Measurements from ENCODE around the gene GPC5.

Gene GPC5

DNA sequence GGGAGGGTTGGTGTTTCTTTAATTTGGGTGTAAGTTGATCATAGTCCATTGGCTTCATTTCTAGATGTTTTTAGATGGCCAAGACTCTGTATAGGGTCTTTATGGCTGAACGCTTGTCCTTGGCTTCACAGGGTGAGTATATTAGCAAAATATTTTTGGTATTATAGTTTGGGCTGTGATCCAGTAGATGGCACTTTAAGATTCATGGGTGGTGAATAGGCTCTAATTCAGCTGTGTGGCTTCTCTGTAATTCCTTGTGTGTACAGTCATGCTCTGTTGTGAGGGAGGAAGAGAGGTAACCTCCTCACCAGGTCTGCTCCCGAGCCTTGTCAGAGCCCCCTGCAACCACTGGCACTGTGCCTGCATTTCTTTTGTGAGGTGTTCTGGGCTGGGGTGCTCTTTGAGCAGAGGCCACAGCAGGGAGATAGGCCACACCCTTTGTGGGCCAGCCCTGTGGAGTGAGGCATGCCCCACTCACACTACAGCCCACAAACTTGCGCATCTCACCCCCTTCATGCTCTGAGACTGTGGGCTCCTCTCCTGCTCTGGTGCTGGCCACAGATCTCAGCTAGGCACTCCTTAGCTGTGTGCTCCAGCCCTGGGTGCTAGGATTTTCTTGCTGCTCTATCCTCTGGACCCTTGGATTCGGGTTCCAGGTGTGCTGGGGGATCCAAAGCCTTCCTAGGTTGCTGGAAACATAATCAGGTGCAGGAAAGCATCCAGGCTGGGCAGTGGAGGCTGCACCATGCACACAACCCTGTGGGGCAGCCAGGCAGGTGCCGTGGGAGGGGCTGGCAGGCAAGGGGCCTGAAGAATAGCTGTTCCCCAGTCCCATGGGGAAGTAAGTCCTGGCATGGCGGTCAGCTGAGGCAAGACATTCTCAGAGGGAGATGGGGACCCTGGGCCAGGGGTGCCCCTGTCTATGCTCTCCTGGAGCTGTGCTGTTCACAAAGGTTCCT lies 193.9 kb downstream of the GPC5 start:
- DNase-seq (ENCODE audit: low read depth) = no peak

DNA sequence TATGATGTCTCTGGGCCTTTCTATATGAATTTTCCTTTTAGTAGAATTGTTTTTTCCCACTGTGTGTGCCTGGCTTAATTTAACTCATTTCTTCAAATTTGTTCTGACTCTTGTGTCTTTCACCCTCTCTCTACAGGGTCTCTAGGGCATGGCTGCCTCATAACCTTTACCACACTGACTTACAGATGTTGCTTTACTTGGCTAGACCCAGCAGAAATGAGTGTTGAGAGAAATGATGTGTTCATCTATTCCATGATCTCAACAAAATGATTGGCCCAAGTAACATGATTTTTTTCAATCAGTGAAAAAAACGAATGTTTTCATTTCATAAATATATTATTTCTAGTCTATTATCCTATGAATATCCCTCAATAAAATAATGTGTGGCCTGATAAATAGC lies 195.0 kb downstream of the GPC5 start:
- DNase-seq (ENCODE audit: low read depth) = no peak

DNA sequence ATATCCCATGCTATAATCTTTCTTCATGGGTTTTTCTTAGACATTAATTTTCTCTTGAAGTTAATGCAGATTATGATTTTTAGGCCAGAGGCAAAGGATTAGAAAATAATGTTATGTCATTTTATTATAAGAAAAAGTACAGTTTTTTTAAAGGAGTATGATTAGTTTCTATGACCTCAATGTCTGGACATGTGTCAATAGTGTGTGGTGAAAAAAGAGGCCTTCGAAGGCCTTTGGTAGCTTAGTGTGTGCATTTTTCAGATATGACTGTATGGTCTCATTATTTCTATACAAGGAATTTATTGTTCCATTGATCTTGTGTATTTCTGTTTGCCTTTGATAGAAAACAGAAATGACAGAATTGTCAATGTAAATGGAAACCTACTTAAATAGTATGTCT lies 195.6 kb downstream of the GPC5 start:
- DNase-seq (ENCODE audit: low read depth) = no peak

DNA sequence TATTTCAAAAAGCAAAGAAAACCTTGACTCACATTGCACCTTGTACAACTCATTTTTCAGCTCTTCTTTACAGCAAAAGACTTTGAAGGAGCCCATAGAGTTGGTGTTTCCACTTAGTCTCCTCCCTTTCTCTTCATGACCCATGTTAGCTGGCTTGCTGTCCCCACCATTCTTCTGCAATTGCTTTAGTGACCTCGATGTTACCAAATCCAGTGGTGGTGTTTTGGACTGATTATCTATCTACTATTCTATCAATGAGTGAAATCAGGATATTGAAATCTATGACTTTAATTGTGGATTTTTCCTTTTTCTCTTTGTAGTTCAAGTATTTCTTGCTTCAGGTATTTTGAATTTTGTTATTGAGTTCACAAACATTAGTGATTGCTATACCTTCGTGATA lies 197.3 kb downstream of the GPC5 start:
- no peak for DNase-seq (ENCODE audit: low read depth)

DNA sequence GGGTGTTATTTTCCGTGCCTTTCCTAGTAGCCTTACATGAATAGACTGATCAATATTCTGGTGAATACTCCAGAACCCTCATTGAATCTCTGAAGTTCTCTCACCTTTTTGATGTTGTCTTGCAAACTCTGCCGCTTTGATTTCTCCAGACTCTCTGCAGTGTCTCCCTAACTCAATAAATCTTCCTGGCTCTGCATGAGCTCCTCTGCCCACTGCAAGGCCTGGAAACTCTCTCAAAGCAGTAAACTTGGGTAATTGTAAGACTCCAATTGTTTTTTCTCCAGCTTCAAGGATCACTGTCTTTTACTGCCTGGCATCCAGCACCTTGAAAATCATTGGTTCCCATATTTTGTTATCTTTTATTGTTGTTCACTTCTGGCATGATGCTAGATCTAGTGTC lies 198.4 kb downstream of the GPC5 start:
- DNase-seq (ENCODE audit: low read depth) = no peak

DNA sequence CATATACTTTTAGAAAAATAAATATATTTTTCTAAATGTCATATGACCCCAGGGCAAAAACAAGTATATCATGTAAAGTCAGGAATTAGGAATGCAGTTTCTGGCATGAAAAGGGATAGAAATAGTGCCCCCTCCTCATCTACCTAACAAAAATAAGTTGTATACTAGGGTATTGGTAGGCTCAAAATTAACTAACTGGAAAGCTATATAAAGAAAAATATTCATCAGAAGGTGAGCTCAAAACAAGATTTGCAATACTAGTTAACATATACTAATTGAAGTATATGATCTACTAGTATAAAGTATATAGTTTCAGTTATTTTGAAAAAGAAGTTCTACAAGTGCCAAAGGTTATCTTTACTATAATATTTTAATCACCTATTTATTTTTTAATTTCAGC lies 200.2 kb downstream of the GPC5 start:
- no peak for DNase-seq (ENCODE audit: low read depth)

DNA sequence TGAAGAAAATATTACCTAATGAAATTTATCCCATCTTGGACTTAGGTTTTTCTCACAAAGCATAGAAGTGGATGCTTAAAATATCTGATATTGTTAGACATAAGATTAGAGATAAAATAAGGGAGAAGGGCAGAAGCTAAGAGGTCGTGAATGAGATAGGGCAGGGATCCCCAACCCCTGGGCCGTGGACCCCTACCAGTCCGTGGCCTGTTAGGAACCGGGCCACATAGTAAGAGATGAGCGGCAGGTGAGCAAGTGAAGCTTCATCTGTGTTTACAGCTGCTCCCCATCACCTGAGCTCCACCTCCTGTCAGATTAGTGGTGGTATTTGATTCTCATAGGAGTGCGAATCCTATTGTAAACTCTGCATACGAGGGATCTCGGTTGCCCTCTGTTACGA lies 202.9 kb downstream of the GPC5 start:
- DNase-seq (ENCODE audit: low read depth) = no peak

DNA sequence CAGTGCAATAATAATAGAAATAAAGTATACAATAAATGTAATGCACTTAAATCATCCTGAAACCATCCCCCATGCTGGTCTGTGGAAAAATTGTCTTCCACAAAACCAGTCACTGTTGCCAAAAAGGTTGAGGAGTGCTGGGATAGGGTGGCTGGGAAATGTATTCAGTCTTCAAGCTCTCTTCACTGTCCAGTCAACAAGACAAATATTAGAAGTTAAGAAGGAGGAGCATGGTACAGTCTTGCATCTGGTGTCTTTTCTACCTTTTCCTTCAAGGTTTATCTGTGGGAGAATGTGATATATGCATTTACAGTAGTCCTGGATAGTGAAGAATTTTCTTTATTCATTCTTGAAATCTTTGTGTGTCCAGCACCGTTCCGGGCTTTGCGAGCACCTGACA lies 203.4 kb downstream of the GPC5 start:
- DNase-seq (ENCODE audit: low read depth) = no peak

DNA sequence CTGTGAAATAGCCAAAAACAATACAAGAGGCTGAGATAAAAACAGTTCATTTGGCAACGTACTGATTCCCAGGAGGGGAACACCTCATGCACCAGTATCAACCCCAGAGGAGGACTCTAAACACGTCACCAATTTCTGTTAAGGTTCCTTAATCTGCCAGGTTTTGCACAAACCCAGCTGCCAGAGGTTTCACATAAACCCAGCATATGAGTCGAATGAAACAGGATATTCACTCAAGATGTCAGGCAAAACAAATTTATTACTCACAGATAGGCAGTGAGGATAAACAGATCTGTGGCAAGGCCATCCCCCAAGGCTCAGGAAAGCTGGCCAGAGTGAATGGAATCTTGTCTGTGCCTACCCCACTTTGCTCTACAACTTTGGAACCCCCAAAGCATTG lies 210.9 kb downstream of the GPC5 start:
- no peak for DNase-seq (ENCODE audit: low read depth)

DNA sequence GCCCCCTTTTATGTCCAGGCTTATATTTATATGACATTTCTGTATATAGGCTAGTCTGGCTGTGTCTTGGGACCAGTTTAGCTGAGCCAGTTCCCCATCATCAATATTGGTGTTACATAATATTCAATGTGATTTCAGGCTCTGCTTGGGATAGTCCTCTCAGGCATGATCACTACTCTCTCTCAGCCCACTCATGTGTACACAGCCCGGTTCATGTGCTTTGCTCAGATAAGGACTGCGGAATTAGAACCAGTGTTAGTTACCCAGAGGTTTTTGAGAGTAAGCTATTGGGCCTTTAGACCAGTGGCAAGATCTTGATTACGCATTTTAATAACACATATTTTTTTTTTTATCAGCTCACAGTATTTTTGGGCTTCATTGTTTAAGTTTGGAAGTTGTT lies 219.9 kb downstream of the GPC5 start:
- no peak for DNase-seq (ENCODE audit: low read depth)

DNA sequence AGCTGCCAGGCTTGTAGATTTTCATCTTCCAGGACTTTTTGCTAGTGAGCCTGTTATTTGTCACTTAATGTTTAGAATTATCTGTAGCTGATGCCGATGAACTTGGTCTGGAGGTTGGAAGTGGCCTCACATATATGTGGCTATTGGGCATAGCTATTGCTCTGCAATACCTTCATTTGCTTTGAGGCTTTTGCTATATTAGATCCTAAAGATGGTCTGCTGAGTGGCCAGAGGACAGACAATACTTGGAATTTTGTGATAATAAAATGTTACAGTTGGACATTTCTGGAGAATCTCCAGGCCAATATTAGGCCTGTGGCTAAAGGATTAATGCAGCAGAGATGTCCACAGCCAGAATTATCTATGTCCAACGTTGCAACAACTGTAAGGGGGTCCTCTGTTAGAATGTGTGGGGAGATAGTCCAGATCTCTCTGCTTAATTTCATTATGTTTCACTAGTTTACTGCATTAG lies 222.3 kb downstream of the GPC5 start:
- DNase-seq (ENCODE audit: low read depth) = no peak

DNA sequence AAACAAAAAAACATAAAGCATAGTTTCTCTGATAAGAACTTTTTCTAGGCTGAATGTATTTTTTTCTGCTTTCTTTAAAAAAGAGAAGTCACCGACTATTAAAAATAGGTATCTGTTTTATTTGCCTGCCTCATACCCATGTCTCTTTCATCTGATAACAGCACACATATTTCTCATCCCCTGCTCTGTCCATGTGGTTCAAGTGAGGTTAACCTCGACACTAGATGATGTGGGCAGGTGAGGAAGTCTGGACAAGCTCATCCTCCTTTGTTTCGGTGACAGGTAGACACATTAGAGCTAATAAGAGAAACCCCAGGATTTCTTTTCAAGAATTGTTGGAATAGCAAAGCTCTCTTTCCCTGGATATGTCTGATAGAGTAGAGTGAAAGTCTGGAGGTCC lies 222.7 kb downstream of the GPC5 start:
- no peak for DNase-seq (ENCODE audit: low read depth)

DNA sequence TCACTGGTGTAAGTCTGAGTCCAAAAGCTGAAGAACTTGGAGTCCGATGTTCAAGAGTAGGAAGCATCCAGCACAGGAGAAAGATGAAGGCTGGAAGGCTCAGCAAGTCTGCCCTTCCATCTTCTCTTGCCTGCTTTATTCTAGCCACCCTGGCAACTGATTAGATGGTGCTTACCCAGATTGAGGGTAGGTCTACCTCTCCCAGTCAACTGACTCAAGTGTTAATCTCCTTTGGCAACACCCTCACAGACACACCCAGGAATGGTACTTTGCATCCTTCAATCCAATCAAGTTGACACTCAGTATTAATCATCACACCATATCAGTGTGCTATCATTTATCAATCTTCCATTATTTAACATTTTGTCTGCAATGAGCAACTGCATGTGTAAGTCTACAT lies 223.5 kb downstream of the GPC5 start:
- DNase-seq (ENCODE audit: low read depth) = no peak

DNA sequence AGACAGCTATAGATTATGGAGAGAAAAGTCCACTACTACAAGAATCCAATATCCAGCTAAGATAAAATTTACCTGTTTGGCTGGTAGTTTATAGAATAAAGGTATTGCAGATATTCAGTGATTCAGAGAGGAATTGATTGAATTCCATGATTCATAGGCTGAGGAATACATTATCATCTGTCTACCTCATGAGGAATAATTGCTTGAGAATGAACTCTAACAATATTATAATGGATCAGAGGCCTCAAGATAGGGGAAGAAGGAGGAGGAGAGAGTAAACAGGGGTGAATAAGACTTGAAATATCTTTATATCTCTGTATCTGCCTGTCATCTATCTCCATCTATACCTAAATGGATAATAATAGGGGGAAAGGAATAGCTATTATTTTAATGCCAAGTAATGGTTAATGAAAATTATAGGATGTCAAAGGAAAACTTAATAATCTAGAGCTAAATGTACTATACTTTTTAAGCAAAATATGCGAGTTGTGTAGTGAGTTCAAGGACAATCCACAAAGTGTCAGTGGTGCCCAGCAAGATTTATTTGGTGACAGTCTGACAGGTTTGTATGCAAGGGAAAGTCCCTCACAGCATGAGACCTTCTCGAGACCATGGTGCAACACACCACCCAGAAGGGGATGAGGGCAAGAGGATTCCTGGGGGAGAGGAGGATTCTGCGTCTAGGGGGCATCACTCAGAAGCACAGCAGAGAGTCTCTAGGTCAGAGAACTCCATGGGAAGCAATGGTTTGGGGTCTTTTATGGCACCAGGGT lies 224.5 kb downstream of the GPC5 start:
- DNase-seq (ENCODE audit: low read depth) = no peak

DNA sequence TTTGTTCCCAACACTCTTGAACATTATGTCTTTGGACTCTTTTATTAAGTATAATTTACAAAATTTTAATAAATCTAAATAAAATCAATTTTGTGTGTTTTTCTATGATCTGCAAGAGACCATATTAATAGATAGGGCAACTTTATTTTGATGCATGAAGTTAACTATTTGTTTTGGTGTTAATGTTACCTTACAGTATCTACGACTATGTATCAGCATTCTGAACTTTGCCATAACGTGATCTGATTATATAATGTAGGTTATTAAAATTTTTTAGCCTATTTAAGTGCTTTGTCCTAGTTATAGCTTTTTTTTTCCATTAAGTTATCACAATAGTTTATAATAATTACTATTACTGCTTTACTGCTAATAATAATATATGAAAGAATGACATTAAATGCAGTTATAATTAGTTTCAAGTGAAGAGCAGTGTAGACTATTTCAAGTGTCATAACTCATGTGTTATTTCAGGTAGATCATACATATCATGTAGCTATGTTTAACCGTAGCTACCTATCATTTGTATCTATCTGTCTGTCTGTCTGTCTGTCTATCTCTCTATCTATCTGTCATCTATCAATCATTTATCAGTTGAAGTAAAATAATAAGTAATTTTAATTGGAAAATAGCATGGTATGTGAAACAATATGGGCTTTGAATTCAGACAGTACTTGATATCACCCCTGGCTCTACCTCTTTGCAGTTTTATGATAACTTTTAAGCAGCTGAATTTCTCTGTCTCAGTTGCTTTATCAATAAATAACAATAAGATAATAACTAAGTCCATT lies 229.7 kb downstream of the GPC5 start:
- no peak for DNase-seq (ENCODE audit: low read depth)

DNA sequence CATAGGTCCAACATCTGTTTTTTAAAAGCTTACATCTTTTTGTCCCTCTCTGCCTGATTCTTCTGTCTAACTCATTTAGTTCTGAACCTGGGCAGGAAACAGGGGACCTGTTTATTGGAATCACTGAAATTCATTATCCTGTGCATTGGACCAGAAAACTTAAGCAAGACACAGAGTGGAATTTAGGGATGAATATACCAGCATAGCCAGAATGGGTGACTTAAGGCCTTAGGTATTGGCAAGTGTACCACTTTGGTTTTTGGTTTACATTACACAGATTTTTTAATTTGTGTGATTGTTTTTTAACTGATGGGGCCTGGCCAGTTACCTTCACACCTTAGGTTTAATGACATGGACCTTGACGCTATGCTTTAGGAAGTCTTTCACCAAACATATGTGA lies 232.5 kb downstream of the GPC5 start:
- DNase-seq (ENCODE audit: low read depth) = no peak

DNA sequence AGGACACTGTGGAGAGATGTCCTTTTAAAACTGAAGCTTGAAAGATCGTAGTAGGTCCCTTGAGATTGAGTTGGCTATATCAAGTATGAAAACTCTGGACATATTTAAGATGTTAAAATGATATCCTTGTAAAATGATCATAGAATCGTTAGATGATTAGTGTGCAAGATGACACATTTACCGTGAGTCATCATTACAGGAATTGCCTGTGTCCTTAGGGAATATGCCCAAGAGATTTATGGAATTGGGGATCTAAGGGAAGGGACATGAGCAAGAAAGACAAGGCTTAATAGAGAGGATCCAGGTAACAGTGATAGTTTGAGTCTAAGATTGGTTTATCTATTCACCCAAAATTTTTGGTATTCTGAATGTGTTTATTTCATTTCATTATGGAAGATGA lies 233.7 kb downstream of the GPC5 start:
- no peak for DNase-seq (ENCODE audit: low read depth)

DNA sequence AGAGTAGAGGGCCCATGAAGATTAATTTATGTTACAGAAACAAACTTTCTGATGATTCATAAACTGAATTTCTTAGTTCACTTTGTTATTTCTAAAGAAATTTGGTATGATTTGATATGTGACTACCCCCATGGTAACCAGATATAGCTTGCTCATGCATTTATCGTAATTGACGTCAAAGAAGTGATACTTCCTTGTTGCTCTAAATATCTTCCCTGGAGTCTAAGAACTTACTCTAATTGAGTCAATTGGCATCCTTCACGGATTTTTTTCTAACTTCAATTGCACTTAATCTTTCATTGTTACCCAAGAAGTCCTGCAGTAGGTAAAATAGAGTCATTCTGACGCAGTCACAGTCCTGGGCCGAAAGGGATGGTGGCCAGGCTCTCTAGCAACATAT lies 240.9 kb downstream of the GPC5 start:
- no peak for DNase-seq (ENCODE audit: low read depth)

DNA sequence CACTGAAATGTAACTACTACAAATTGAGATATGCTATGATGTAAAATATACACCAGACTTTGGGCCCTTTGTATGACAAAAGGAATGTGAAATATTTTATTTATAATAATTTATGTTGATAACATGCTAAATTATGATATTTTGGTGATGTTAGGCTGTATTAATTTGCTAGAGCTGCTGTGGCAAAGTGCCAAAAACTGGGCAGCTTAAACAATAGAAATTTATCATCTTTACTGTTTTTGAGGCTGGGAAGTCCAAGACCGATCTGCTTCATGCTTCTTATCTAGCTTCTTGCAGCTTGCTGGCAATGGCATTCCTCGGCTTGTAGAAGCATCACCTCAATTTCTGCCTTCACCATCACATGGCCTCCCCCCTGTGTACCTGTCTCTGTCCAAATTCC lies 245.0 kb downstream of the GPC5 start:
- no peak for DNase-seq (ENCODE audit: low read depth)

DNA sequence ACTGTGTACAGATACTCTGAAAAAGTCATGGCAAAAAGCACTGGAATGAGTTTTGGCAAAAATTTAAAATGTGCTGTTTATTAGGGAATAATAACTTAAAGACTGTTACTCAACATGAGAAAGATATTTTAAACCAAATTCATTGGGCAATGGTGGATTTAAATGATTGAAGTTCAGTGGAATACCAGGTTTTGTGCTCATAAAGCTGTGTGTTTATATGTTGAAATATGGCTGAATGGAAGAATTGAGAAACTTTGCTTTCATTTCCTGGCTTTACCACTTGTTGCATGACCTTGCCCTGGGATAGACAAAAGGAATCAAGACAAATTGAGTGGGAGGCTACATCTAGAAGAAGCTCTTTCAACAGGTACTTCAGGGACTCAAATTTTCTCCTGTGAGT lies 246.4 kb downstream of the GPC5 start:
- no peak for DNase-seq (ENCODE audit: low read depth)

DNA sequence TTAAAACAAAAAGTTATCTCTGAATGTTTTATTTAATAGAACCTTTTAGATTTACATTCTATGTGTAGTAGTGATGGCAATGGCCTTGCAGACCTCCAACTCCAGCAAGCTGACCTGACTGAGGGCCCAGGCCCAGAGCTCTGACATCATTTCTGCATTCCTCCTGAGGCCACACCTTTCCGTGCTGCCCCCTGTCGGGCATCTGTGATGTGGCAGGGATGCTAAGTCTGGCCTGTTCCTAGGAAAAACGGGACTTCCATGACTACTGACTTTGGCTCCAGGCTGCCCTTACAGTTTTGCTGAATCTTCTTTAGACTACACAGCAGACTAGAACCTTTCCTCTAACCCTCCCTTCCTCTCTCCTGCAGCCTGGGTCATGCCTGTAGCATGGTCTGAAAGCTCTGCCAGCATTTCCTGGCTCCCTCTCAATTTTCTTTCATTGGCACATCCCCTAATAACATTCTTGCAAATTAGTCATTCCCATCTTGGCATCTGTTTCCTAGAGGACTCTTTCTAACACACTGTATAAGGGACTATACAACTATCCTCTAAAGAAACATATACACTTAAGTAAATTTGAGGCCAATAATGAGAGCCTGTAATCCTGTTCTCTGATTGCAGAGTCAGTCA lies 249.1 kb downstream of the GPC5 start:
- no peak for DNase-seq (ENCODE audit: low read depth)

DNA sequence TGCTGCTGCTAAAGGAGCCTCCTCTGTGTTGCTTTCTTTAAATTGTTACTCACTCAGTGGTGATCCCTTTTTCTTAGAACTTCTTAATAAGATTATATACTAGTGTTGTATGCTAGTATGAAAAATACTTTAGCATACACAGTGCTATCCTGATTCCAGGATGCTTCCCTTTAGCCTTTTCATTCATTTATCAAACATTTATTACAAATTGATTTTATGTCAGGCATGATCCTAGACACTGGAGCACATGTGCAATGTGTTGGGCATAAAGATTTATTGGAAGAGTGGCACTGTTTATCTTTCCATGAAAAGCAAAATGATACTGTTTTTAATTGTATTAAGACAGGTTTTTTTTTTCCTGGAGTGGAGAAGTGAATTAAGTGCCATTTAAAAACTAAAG lies 249.6 kb downstream of the GPC5 start:
- DNase-seq (ENCODE audit: low read depth) = no peak

Data from fibroblast of gingiva (primary cell).